ENCODE results near the gene NPAS3.

Gene NPAS3

DNA sequence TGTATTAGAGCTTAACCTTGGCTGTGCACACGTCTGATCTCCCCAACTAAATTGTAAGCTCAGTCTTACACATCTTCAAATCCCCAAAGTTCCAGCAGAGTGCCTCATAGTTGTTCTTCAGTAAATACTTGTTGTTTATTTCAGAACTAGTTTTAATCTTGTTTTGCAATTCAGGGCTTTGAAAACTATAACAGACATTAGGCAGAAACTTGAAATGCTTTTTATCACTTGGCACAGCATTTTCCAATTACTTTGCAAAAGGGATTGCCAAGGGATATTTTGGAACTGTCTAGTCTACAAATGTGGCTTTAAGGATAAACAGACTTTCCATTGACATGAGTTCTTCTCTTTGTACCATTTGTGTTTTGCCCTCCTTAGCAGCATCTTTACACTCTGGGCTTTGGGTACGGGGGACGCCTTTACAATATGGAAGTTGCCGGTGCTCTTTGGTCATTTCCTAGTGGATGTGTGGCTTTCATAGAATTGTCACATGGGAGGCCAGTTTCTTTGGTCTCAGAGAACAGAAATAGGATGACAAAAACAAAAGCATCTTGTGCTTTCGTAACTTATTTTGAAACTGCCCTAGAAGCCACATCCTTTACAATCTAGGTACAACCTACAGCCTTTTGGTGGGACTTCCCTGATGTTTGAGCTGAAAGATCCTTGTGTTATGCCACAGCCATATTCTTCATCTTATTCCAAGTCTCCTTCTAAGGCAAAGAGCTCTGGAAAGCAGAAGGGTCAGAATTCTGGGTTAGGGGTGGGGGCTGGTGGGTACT lies 96.9 kb downstream of the NPAS3 start:
- H3K4me3 ChIP-seq (ENCODE audit: low read depth in 1 of 2, low read length in 2 of 2) = no peak overlapping the region
- no peak overlapping the region for H2AFZ ChIP-seq (ENCODE audit: low read depth, low read length)
- ATAC-seq (ENCODE audit: insufficient read depth, low read depth) (no peak), DNase-seq (no peak)
- TF ChIP-seq CTCF (IDR thresholded peaks at IDR 0.05; ENCODE audit: borderline replicate concordance, extremely low read depth, low read length, poor library complexity, severe bottlenecking) (no peak), EZH2 (IDR thresholded peaks at IDR 0.05; ENCODE audit: borderline replicate concordance, low read depth, low read length, severe bottlenecking) (no peak)
- H3K27me3 ChIP-seq (ENCODE audit: insufficient read depth, low read length, poor library complexity) = peaks cover 3% of the 10 kb centered on the region
- no peak overlapping the region for H3K9ac ChIP-seq (ENCODE audit: low read depth, low read length)
- no peaks in the 10 kb centered on the region for H3K79me2 ChIP-seq (ENCODE audit: insufficient read depth, low read length)
- no peaks in the 10 kb centered on the region for H4K20me1 ChIP-seq (ENCODE audit: insufficient read depth, low read length)
- H3K36me3 ChIP-seq (ENCODE audit: insufficient read depth, low read length) = no peaks in the 10 kb centered on the region
- no peak overlapping the region for H3K4me2 ChIP-seq (ENCODE audit: insufficient read depth, low read length)
- no peaks in the 10 kb centered on the region for H3K9me3 ChIP-seq (ENCODE audit: insufficient read depth, low read length, severe bottlenecking)
- H3K4me1 ChIP-seq (ENCODE audit: insufficient read depth, low read length) = no peaks in the 10 kb centered on the region
- H3K27ac ChIP-seq (ENCODE audit: low read length) = no peak overlapping the region

DNA sequence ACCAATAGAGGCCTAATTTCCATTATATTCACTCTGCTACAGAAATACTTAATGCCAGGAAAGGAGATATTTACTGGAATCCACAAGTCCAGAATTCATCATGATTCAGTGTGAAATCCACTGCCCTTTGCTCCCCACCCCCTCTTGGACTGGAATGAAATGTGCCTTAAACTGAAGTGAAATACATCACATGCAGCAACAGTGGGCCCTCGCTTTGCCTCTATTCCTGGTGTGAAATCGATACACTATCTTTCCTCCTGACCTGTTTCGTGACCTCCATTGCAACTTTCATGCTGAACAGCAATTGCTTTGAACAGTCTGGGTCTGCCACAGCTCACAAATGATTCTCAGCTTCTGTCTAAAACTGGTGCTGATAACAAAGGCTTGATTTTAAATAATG lies 100.6 kb downstream of the NPAS3 start:
- Histone ChIP-seq H3K9ac (ENCODE audit: low read depth, low read length) (no peak overlapping the region), H3K36me3 (ENCODE audit: insufficient read depth, low read length) (no peaks in the 10 kb centered on the region), H3K27me3 (ENCODE audit: insufficient read depth, low read length, poor library complexity) (peaks cover 5% of the 10 kb centered on the region), H3K79me2 (ENCODE audit: insufficient read depth, low read length) (no peaks in the 10 kb centered on the region), H3K4me2 (ENCODE audit: insufficient read depth, low read length) (no peak overlapping the region), H3K4me3 (ENCODE audit: low read depth in 1 of 2, low read length in 2 of 2) (no peak overlapping the region), H4K20me1 (ENCODE audit: insufficient read depth, low read length) (no peaks in the 10 kb centered on the region), H2AFZ (ENCODE audit: low read depth, low read length) (no peak overlapping the region), H3K4me1 (ENCODE audit: insufficient read depth, low read length) (no peaks in the 10 kb centered on the region), H3K9me3 (ENCODE audit: insufficient read depth, low read length, severe bottlenecking) (no peaks in the 10 kb centered on the region), H3K27ac (ENCODE audit: low read length) (no peak overlapping the region)
- TF ChIP-seq CTCF (IDR thresholded peaks at IDR 0.05; ENCODE audit: borderline replicate concordance, extremely low read depth, low read length, poor library complexity, severe bottlenecking) = no peak
- TF ChIP-seq EZH2 (IDR thresholded peaks at IDR 0.05; ENCODE audit: borderline replicate concordance, low read depth, low read length, severe bottlenecking) = no peak
- ATAC-seq (ENCODE audit: insufficient read depth, low read depth) = no peak
- no peak for DNase-seq

DNA sequence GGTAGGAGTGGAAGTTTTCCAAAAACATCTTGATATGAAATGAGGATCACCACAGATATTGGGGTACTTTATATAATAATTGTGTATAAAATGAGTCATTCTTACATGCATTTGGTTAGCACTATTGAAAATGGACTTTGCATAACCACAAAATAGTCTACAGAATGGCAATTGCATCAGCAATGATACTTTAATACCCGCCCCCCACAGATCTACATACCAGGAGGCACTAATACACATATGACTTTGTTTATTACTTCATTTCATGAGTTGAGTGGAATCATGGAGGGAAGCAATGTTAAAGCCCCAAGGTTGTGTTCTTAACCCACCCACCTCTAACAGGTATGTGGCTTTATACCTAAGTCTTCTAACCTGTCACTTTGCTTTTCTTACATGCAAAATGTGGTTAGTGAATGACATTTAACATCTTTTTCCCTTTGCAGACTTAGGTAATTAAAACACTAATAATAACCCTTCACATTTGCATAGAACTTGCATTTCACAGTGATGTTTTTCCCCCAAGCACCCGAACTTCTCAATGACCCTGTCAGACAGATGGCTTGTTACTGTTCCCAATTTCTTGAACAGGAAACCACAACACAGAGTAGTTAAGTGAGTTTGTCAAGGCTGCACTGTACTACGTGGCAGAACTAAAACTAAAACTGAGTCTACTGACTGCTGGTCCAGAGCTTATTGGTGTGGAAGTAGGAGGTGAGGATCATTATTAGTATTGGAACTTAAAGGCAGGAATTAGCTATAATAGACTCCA lies 101.9 kb downstream of the NPAS3 start:
- H3K9me3 ChIP-seq (ENCODE audit: insufficient read depth, low read length, severe bottlenecking) = no peaks in the 10 kb centered on the region
- H3K4me1 ChIP-seq (ENCODE audit: insufficient read depth, low read length) = no peaks in the 10 kb centered on the region
- TF ChIP-seq CTCF (IDR thresholded peaks at IDR 0.05; ENCODE audit: borderline replicate concordance, extremely low read depth, low read length, poor library complexity, severe bottlenecking) (no peak), EZH2 (IDR thresholded peaks at IDR 0.05; ENCODE audit: borderline replicate concordance, low read depth, low read length, severe bottlenecking) (no peak)
- H2AFZ ChIP-seq (ENCODE audit: low read depth, low read length) = no peak overlapping the region
- no peak overlapping the region for H3K27ac ChIP-seq (ENCODE audit: low read length)
- DNase-seq = no peak
- no peaks in the 10 kb centered on the region for H4K20me1 ChIP-seq (ENCODE audit: insufficient read depth, low read length)
- peak; percentile 62; the same call in 1 of the 3 replicates for ATAC-seq (ENCODE audit: insufficient read depth, low read depth)
- no peaks in the 10 kb centered on the region for H3K36me3 ChIP-seq (ENCODE audit: insufficient read depth, low read length)
- no peaks in the 10 kb centered on the region for H3K79me2 ChIP-seq (ENCODE audit: insufficient read depth, low read length)
- no peak overlapping the region for H3K4me3 ChIP-seq (ENCODE audit: low read depth in 1 of 2, low read length in 2 of 2)
- no peak overlapping the region for H3K9ac ChIP-seq (ENCODE audit: low read depth, low read length)
- H3K4me2 ChIP-seq (ENCODE audit: insufficient read depth, low read length) = no peak overlapping the region
- H3K27me3 ChIP-seq (ENCODE audit: insufficient read depth, low read length, poor library complexity) = peaks cover 5% of the 10 kb centered on the region

Measured in DND-41 (cell line).